GM21526 (cell line): ENCODE data around the gene MAPKAP1.

ENCODE experiments used
- ATAC-seq: cut with Tn5 transposase; IDR thresholded peaks from one replicate; pipeline ENCODE4 v1.9.1; 2021; ENCODE audit warnings: moderate library complexity; ENCODE audit not compliant: unreplicated experiment, low FRiP score

Gene MAPKAP1

GRCh38 chr9:125680445-125680844, 26.6 kb downstream of the MAPKAP1 start:
- ATAC-seq, result no peak

- ATAC-seq, result no peak
These were observed 27.3 kb downstream of the MAPKAP1 start for GRCh38 chr9:125679597-125680189.

- ATAC-seq, result no peak
These were observed 31.7 kb downstream of the MAPKAP1 start for GRCh38 chr9:125674981-125675973.

GRCh38 chr9:125672876-125673275, 34.1 kb downstream of the MAPKAP1 start:
- no peak for ATAC-seq

- ATAC-seq, result no peak
These were observed 43.9 kb downstream of the MAPKAP1 start for GRCh38 chr9:125663127-125663526.

GRCh38 chr9:125660557-125660956, 46.5 kb downstream of the MAPKAP1 start:
- no peak for ATAC-seq

GRCh38 chr9:125659954-125660353, 47.1 kb downstream of the MAPKAP1 start:
- ATAC-seq, result no peak

GRCh38 chr9:125659201-125659840, 47.7 kb downstream of the MAPKAP1 start:
- no peak for ATAC-seq

GRCh38 chr9:125656560-125656959, 50.4 kb downstream of the MAPKAP1 start:
- ATAC-seq, result no peak

GRCh38 chr9:125655691-125656410, 51.2 kb downstream of the MAPKAP1 start:
- ATAC-seq, result no peak

- no peak for ATAC-seq
These were observed 51.9 kb downstream of the MAPKAP1 start for GRCh38 chr9:125655066-125655633.

GRCh38 chr9:125654121-125654520, 52.9 kb downstream of the MAPKAP1 start:
- no peak for ATAC-seq

GRCh38 chr9:125653325-125653724, 53.7 kb downstream of the MAPKAP1 start:
- no peak for ATAC-seq

- ATAC-seq, result no peak
These were observed 54.2 kb downstream of the MAPKAP1 start for GRCh38 chr9:125652759-125653158.

GRCh38 chr9:125652233-125652594, 54.8 kb downstream of the MAPKAP1 start:
- no peak for ATAC-seq

GRCh38 chr9:125651576-125652232, 55.3 kb downstream of the MAPKAP1 start:
- ATAC-seq, result no peak

- peak; percentile 56 for ATAC-seq
These were observed 56.7 kb downstream of the MAPKAP1 start for GRCh38 chr9:125650271-125650737.

- no peak for ATAC-seq
These were observed 57.2 kb downstream of the MAPKAP1 start for GRCh38 chr9:125649826-125650225.

GRCh38 chr9:125649315-125649714, 57.7 kb downstream of the MAPKAP1 start:
- no peak for ATAC-seq

- no peak for ATAC-seq
These were observed 58.7 kb downstream of the MAPKAP1 start for GRCh38 chr9:125648294-125648693.
